ENCODE results near the gene KLHDC7B. TPM values are rescaled to one million over a fixed set of nuclear protein-coding genes. Genes with fewer than 3 reads are reported as not detected.
"Not testable (repeated sequence)": the region's sequence is repeated elsewhere in the genome, so short reads cannot be mapped to it uniquely, and the experiment has no call there.

Gene KLHDC7B
- total RNA-seq, 4 donors from 2014 or later = 0.17 TPM; not detected in 3

GRCh38 chr22:50532824-50533796 lies 12.6 kb upstream of the KLHDC7B start:
- no peaks in the 10 kb centered on the region for H3K36me3 ChIP-seq
- intact Hi-C loops (cut with DNase I) = no loop called here
- no peak for TF ChIP-seq POLR2A (IDR thresholded peaks at IDR 0.05; ENCODE audit: low read depth)
- TF ChIP-seq, protein P1, sequence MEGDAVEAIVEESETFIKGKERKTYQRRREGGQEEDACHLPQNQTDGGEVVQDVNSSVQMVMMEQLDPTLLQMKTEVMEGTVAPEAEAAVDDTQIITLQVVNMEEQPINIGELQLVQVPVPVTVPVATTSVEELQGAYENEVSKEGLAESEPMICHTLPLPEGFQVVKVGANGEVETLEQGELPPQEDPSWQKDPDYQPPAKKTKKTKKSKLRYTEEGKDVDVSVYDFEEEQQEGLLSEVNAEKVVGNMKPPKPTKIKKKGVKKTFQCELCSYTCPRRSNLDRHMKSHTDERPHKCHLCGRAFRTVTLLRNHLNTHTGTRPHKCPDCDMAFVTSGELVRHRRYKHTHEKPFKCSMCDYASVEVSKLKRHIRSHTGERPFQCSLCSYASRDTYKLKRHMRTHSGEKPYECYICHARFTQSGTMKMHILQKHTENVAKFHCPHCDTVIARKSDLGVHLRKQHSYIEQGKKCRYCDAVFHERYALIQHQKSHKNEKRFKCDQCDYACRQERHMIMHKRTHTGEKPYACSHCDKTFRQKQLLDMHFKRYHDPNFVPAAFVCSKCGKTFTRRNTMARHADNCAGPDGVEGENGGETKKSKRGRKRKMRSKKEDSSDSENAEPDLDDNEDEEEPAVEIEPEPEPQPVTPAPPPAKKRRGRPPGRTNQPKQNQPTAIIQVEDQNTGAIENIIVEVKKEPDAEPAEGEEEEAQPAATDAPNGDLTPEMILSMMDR (IDR thresholded peaks at IDR 0.05) = no peak
- TF ChIP-seq EP300 (IDR thresholded peaks at IDR 0.05) = no peak
- no peak for TF ChIP-seq POLR2AphosphoS5 (IDR thresholded peaks at IDR 0.05)
- peaks cover 10 to 91% (median 40%) of the 10 kb centered on the region in 4 donors for H3K27me3 ChIP-seq
- H3K27ac ChIP-seq (replicated peaks in 1 of 4) = peak overlapping the region; percentile 79 to 93 (median 88)
- peak overlapping the region in 1 of 4 donors; percentile 62 for H3K4me3 ChIP-seq
- 80% methylated on average over 19 of the region's 19 CpGs for WGBS
- no peak for DNase-seq (ENCODE audit: extremely low spot score)
- peaks cover 24 to 45% (median 44%) of the 10 kb centered on the region in 4 donors for H3K4me1 ChIP-seq
- no peaks in the 10 kb centered on the region for H3K9me3 ChIP-seq

- Histone ChIP-seq H3K27ac (replicated peaks in 1 of 4) (peak overlapping the region in 3 of 4 donors; percentile 20 to 36 (median 30)), H3K27me3 (peaks cover 10 to 100% (median 40%) of the 10 kb centered on the region in 4 donors), H3K4me1 (peaks cover 31 to 48% (median 45%) of the 10 kb centered on the region in 4 donors)
- intact Hi-C loops (cut with DNase I); DNase-seq (ENCODE audit: extremely low spot score); H3K36me3 ChIP-seq; H3K9me3 ChIP-seq; H3K4me3 ChIP-seq: not testable (repeated sequence)
- peak in 1 of 2 donors; percentile 28 for TF ChIP-seq POLR2AphosphoS5 (IDR thresholded peaks at IDR 0.05)
- 56% methylated on average over 21 of the region's 21 CpGs for WGBS
These were observed 11.6 kb upstream of the KLHDC7B start for GRCh38 chr22:50533856-50534711.

DNA sequence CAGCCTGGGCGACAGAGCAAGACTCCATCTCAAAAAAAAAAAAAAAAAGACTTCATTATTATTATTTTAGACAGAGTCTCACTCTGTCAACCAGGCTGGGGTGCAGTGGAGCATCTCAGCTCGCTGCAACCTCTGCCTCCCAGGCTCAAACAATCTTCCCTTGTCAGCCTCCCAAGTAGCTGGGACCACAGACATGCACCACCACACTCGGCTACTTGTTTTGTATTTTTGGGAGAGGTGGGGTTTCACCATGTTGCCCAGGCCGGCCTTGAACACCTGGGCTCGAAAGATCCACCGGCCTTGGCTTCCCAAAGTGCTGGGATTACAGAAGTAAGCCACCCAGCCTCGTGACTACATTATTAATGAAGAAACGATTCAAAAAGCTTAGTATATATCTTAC lies 10.6 kb upstream of the KLHDC7B start:
- H3K27ac ChIP-seq (replicated peaks in 1 of 4) = peak overlapping the region in 1 of 4 donors; percentile 8
- peaks cover 6 to 92% (median 39%) of the 10 kb centered on the region in 4 donors for H3K27me3 ChIP-seq
- no peak for TF ChIP-seq POLR2A (IDR thresholded peaks at IDR 0.05; ENCODE audit: low read depth)
- TF ChIP-seq, protein P1 (IDR thresholded peaks at IDR 0.05) = no peak
- no peak for TF ChIP-seq EP300 (IDR thresholded peaks at IDR 0.05)
- no peak for TF ChIP-seq POLR2AphosphoS5 (IDR thresholded peaks at IDR 0.05)
- no peak overlapping the region for H3K4me3 ChIP-seq
- peaks cover 35 to 46% (median 41%) of the 10 kb centered on the region in 4 donors for H3K4me1 ChIP-seq
- WGBS = 80% methylated on average over 8 of the region's 8 CpGs
- no peaks in the 10 kb centered on the region for H3K36me3 ChIP-seq
- intact Hi-C loops (cut with DNase I) = no loop called here
- H3K9me3 ChIP-seq = no peaks in the 10 kb centered on the region
- no peak for DNase-seq (ENCODE audit: extremely low spot score)

GRCh38 chr22:50536226-50536625 lies 9.5 kb upstream of the KLHDC7B start:
- no peaks in the 10 kb centered on the region for H3K9me3 ChIP-seq
- no peak overlapping the region for H3K27ac ChIP-seq (replicated peaks in 1 of 4)
- DNase-seq (ENCODE audit: extremely low spot score) = no peak
- peaks cover 25 to 34% (median 31%) of the 10 kb centered on the region in 4 donors for H3K4me1 ChIP-seq
- H3K27me3 ChIP-seq = peaks cover 4 to 81% (median 31%) of the 10 kb centered on the region in 4 donors
- 55% methylated on average over 3 of the region's 3 CpGs for WGBS
- H3K4me3 ChIP-seq = no peak overlapping the region
- H3K36me3 ChIP-seq = no peaks in the 10 kb centered on the region
- TF ChIP-seq, protein P1 (IDR thresholded peaks at IDR 0.05) = no peak
- TF ChIP-seq POLR2A (IDR thresholded peaks at IDR 0.05; ENCODE audit: low read depth) = no peak
- TF ChIP-seq POLR2AphosphoS5 (IDR thresholded peaks at IDR 0.05) = no peak
- no peak for TF ChIP-seq EP300 (IDR thresholded peaks at IDR 0.05)
- intact Hi-C loops (cut with DNase I) = no loop called here
